GM21447 (cell line): ENCODE data around the gene SLC7A10.

Source experiments
- ATAC-seq: cut with Tn5 transposase; IDR thresholded peaks from one replicate; pipeline ENCODE4 v1.9.1; 2021; ENCODE audit not compliant: unreplicated experiment

The SLC7A10 gene

GRCh38 chr19:33225458-33225926 lies at the start of gene SLC7A10:
SLC7A10 (minus strand) TSS chr19:33225850; CDS start chr19:33225703, 147 bp downstream.
- no peak for ATAC-seq

DNA sequence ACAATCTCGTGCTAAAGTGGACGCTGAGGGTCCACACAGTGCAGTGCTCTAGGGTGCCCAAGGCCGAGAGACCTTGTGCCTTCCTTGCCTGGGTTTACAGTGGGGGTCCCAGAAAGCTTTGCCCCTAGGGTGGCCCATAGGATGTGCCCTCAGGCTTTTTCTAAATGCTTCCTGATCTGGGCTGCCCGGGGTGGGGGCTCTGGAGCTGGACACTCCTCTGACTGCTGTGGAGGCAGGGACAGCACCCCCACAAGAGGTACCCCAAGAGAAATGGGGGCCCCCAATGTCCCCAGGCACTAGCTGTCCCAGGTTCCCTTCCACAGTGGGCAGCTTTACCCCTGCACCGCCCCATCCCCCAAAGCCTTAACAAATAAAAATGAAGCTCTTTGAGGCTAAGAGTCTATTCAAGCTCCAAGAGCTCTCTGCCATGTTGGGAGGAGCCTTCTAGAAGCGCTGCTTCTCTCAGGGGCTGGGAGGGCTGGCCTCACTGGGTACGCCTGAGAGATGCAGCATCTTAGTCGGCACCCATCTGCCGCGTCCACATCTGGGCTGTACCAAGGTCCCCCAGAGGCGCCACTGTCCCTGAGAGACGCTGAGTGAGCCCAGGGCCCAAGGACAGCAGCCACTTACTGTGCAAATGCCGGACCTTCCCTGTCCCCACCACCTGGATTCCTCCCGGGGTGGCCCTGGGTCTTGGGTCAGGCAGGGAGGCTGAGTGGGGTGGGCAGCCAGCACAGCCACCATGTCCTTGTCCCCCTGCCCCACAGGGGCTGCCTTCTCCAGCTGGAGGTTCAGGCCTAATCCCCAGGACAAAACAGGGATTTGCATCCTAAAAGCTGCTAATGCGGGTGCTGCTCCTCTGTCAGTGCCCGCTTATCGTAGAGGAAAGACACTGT lies 49.3 kb upstream of the SLC7A10 start:
- no peak for ATAC-seq

DNA sequence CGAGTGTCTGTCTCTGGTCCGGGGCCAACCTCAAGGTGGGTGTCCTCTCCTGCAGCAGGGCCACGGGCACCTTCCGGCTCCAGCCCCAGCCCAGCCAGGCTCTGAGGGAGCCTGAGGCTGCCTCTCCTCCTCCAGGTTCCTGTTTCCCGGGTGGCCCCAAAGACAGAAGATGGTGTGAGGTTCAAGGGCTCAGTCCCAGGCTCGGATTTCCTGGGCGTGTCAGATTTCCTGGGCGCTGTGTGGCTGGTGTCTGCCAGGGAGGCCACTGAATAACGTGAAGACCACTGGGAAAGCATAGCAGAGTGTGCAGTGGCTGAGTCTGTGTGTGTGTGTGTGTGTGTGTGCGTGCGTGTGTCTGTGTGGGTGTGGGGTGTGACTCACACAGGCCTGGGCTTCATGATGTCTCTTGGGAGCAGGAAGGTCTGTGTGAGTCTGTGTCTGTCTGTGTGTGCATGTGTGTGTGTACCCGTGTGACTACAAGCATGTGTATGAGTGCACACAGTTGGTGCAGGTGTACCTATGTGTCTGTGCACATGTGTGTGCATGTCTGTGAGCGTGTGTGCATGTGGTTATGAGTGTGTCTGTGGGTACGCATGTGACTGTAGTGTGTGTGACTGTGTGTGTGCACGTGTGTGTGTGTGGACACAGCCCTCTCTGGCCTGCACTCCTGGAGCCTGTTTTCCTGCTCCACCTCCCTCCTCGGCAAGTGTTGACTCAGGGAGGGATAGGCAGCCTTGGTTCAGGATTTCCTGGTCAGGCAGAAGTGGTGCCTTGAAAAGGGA lies 48.4 kb upstream of the SLC7A10 start:
- no peak for ATAC-seq

GRCh38 chr19:33273065-33273736 lies 47.6 kb upstream of the SLC7A10 start:
- no peak for ATAC-seq

- no peak for ATAC-seq
These were observed 45.8 kb upstream of the SLC7A10 start for GRCh38 chr19:33271246-33272021.

- no peak for ATAC-seq
These were observed 45.1 kb upstream of the SLC7A10 start for GRCh38 chr19:33270769-33271168.

- ATAC-seq = no peak
These were observed 43.4 kb upstream of the SLC7A10 start for GRCh38 chr19:33269016-33269415.

- ATAC-seq = no peak
These were observed 42.7 kb upstream of the SLC7A10 start for GRCh38 chr19:33268162-33268991.

DNA sequence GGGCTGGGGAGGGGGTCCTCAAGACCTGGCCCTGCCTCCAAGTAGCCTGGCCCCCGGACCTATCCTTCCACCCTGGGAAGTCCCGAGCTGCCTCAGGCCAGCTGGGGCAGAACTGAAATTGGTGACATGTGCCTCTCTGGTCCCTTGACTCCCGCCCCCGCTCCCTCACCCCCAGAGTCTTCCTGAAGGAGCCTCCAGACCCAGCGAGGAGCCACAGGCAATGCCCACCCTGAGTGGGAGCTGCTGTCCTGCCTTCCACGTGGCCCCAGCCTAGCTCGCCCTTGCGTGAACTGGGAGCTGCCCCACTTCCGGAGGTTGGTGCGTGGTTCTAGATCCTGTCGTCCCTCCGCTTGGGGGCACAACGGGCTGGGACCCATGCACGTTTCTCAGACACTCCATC lies 42.1 kb upstream of the SLC7A10 start:
- no peak for ATAC-seq

GRCh38 chr19:33266974-33267484 lies 41.4 kb upstream of the SLC7A10 start:
- no peak for ATAC-seq

GRCh38 chr19:33264881-33265445 lies 39.3 kb upstream of the SLC7A10 start:
- ATAC-seq = no peak

DNA sequence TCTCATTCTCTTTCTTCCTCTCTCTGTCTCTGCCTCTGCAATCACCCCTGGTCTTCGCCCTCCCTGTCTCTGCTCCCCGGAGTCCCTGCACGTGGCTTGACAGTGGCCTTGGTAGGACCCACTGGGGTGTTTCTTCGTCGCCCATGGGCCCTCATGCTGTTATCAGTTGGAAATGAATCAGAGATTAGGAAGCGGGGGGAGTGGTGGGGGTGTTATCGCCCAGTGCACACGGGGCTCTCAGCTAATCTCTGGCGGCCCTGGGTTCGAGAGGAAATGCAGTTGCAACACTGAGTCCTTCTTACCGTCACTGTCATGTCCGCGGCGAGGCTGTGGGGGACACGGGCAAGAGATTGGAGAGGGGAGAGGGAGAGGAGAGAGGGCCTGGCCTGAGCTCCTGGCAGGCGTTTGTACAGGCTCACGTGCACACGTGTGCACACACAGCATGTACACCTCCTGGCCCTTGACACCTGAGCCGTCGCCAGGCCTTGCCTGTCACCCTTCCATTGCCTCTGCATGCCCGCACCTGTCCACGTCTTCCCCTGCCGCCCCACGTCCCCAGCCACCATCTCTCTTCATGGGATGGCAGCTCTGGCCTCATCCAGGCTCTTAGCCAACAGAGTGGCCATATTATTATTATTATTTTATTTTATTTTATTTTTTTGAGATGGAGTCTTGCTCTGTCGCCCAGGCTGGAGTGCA lies 37.8 kb upstream of the SLC7A10 start:
- no peak for ATAC-seq

DNA sequence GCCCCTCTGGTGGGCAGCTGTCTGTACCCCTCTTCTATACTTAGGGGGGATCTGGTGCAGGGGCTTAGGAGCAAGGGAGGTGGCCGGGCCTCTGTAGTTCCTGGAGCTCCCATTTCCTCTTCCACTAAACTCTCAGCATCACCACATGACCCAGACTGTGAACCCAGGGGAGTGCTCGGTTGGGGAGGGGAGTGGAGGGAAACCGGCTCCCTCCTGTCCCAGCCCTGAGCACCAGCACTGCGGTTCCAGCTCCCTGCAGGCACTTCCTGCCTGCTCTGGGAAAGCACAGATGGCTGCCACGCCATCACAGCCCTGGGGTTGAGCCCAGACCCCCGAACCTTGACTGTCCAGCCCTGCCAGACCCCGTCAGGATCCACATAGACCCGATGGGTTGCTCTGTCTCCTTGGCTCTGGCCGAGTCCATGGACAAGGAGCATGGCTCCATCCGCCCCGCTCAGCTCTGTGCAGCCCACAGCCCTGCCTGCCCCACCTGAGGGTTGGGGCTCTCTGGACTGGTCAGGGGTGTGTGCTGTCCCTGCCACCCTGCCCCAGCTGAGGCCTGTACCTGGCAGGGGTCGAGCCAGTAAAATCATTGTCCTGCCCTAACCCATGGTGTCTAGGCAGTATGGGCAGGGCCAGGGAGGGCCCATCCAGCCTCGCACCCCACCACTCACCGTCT lies 36.0 kb upstream of the SLC7A10 start:
- no peak for ATAC-seq

GRCh38 chr19:33260628-33261418 lies 35.2 kb upstream of the SLC7A10 start:
- ATAC-seq = no peak

- no peak for ATAC-seq
These were observed 33.9 kb upstream of the SLC7A10 start for GRCh38 chr19:33259539-33259938.

DNA sequence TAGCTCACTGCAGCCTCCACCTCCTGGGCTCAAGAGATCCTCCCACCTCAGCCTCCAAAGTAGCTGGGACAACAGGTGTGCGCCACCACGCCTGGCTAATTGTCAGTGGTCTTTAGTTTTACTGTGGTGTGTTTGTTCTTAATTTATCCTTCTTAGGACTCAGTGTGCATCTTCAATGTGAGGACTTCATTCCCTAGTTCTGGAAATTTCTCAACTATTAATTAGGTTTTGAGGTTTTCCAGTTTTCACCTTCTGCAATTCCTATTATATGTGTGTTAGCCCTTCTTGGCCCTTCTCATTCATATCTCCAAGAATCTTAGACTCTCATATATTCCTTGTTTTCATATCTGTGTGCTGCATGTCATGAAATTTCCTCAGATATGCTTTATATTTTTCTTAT lies 32.2 kb upstream of the SLC7A10 start:
- ATAC-seq = no peak

GRCh38 chr19:33256261-33256660 lies 30.6 kb upstream of the SLC7A10 start:
- ATAC-seq = no peak
